ENCODE data around the gene ZNF669.

- TF ChIP-seq PATZ1 (CRISPR knock-in tag; IDR thresholded peaks at IDR 0.05; ENCODE audit: borderline replicate concordance) (no peak), CREB5 (CRISPR knock-in tag; IDR thresholded peaks at IDR 0.05; ENCODE audit: low read depth) (no peak), ZFP3 (CRISPR knock-in tag; IDR thresholded peaks at IDR 0.05) (no peak), ZNF565 (CRISPR knock-in tag; conservative IDR thresholded peaks at IDR 0.05; ENCODE audit: low read depth) (no peak), PPARA (CRISPR knock-in tag; IDR thresholded peaks at IDR 0.05; ENCODE audit: borderline replicate concordance) (no peak), CSRNP3 (CRISPR knock-in tag; IDR thresholded peaks at IDR 0.05) (no peak), OSR1 (CRISPR knock-in tag; IDR thresholded peaks at IDR 0.05) (no peak), BACH2 (CRISPR knock-in tag; IDR thresholded peaks at IDR 0.05; ENCODE audit: borderline replicate concordance) (no peak), RARB (CRISPR knock-in tag; IDR thresholded peaks at IDR 0.05) (no peak), ZC3H10 (CRISPR knock-in tag; IDR thresholded peaks at IDR 0.05) (no peak), ISL1 (CRISPR knock-in tag; IDR thresholded peaks at IDR 0.05) (no peak), CSDC2 (CRISPR knock-in tag; IDR thresholded peaks at IDR 0.05) (no peak), ZNF70 (CRISPR knock-in tag; IDR thresholded peaks at IDR 0.05) (no peak)
These were observed 25.7 kb downstream of the ZNF669 start, which contains the start of gene ZNF670 for GRCh38 chr1:247078258-247079140.
